ENCODE measurements around the gene POU2F2. TPM values are rescaled to one million over a fixed set of nuclear protein-coding genes. Genes with fewer than 3 reads are reported as not detected.

POU2F2 gene
- total RNA-seq, 2 donors from 2014 or later: 1.8 to 2.6 TPM

DNA sequence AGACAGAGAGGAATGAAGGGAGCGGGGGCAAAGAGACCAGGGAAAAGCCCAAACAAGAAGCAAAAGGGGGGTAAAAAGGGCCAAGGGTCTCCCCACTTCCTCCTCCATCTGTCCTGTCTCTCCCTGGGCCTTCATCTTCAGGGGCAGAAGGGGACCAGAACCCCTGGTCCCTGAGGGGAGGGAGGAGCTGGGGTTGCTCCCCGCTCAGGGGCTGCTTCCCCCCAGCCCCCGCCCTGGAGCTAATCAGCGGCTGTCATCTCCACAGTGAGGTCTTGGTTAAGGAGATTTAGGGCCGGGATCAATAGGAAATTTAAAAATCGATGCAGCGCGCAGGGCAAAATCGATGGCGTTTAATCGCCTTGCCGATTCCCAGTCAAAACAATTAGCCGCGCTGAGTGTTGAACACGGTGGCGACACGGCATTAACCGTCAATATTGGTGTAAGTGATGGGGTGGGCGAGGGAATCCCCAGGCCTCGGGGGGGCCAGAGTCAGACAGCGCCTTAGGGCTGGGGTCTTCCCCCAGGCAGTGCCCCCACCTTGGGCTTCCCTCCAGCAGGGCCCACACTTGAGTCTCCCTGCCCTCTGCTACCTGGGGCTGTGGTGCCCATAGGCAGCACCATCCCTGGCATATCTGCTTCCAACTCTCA lies 29.5 kb upstream of the POU2F2 start:
- 91 to 93% methylated on average over 17 to 21 of the region's 21 CpGs for WGBS, 2 experiments (ENCODE audit: insufficient coverage in 1 of 2, insufficient read length in 1 of 2)
- H3K4me3 Mint-ChIP-seq: no peak overlapping the region
- TF ChIP-seq CTCF (conservative IDR thresholded peaks at IDR 0.05): no peak
- H3K36me3 Mint-ChIP-seq (ENCODE audit: low read depth): no peaks in the 10 kb centered on the region
- peaks cover 42% of the 10 kb centered on the region for H3K27me3 ChIP-seq (ENCODE audit: control insufficient read depth, insufficient read depth, low read length, poor library complexity, severe bottlenecking)
- H3K36me3 ChIP-seq (ENCODE audit: control insufficient read depth, insufficient read depth, low read length): no peaks in the 10 kb centered on the region
- H3K27ac ChIP-seq (ENCODE audit: low read depth, low read length): no peak overlapping the region
- no peak overlapping the region for H3K27ac Mint-ChIP-seq
- H3K4me3 ChIP-seq (ENCODE audit: low read length): no peak overlapping the region
- H3K9me3 ChIP-seq (ENCODE audit: control insufficient read depth, low read length): no peaks in the 10 kb centered on the region
- no peaks in the 10 kb centered on the region for H3K4me1 Mint-ChIP-seq
- DNase-seq: no peak
- H3K9ac ChIP-seq (ENCODE audit: extremely low read depth, low read length, poor library complexity, severe bottlenecking): no peak overlapping the region
- peaks cover 50% of the 10 kb centered on the region for H3K27me3 Mint-ChIP-seq (ENCODE audit: insufficient read depth)
- no peaks in the 10 kb centered on the region for H3K9me3 Mint-ChIP-seq
- no peaks in the 10 kb centered on the region for H3K4me1 ChIP-seq (ENCODE audit: control insufficient read depth, insufficient read depth, low read length)

DNA sequence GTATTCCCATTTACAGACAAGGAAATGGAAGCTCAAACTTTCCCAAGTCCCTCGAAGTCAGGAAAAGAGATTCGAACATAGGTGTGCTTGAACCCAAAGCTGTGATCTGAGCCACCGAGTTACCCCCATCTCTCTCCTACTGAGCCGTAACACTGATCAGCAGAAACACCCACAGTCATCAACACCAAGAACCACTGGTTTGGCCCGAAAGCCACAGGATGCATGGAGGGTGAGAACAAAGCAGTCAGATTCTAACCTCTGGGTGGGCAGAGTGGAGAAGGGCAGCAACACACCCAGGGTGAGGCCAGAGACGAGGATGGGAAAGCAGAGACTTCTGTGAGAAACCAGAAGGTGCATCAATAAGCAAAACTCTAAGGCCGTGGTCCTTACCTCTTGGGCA lies 27.7 kb upstream of the POU2F2 start:
- H3K27me3 ChIP-seq (ENCODE audit: control insufficient read depth, insufficient read depth, low read length, poor library complexity, severe bottlenecking): peaks cover 47% of the 10 kb centered on the region
- 81 to 91% methylated on average over 2 to 7 of the region's 7 CpGs for WGBS, 2 experiments (ENCODE audit: insufficient coverage in 1 of 2, insufficient read length in 1 of 2)
- TF ChIP-seq CTCF (conservative IDR thresholded peaks at IDR 0.05): no peak
- DNase-seq: no peak
- Mint-ChIP-seq H3K9me3 (no peaks in the 10 kb centered on the region), H3K27me3 (ENCODE audit: insufficient read depth) (peaks cover 48% of the 10 kb centered on the region), H3K36me3 (ENCODE audit: low read depth) (no peaks in the 10 kb centered on the region), H3K4me3 (no peak overlapping the region), H3K27ac (no peak overlapping the region), H3K4me1 (no peaks in the 10 kb centered on the region)
- H3K4me1 ChIP-seq (ENCODE audit: control insufficient read depth, insufficient read depth, low read length): no peaks in the 10 kb centered on the region
- H3K36me3 ChIP-seq (ENCODE audit: control insufficient read depth, insufficient read depth, low read length): no peaks in the 10 kb centered on the region
- H3K9me3 ChIP-seq (ENCODE audit: control insufficient read depth, low read length): no peaks in the 10 kb centered on the region
- no peak overlapping the region for H3K9ac ChIP-seq (ENCODE audit: extremely low read depth, low read length, poor library complexity, severe bottlenecking)
- no peak overlapping the region for H3K4me3 ChIP-seq (ENCODE audit: low read length)
- no peak overlapping the region for H3K27ac ChIP-seq (ENCODE audit: low read depth, low read length)

- H3K27me3 ChIP-seq (ENCODE audit: control insufficient read depth, insufficient read depth, low read length, poor library complexity, severe bottlenecking): peaks cover 52% of the 10 kb centered on the region
- no peaks in the 10 kb centered on the region for H3K4me1 ChIP-seq (ENCODE audit: control insufficient read depth, insufficient read depth, low read length)
- H3K27ac ChIP-seq (ENCODE audit: low read depth, low read length): no peak overlapping the region
- H3K36me3 ChIP-seq (ENCODE audit: control insufficient read depth, insufficient read depth, low read length): no peaks in the 10 kb centered on the region
- WGBS, 2 experiments (ENCODE audit: insufficient coverage in 1 of 2, insufficient read length in 1 of 2): 75 to 83% methylated on average over 1 to 2 of the region's 2 CpGs
- Mint-ChIP-seq H3K36me3 (ENCODE audit: low read depth) (no peaks in the 10 kb centered on the region), H3K4me1 (no peaks in the 10 kb centered on the region), H3K4me3 (no peak overlapping the region), H3K9me3 (no peaks in the 10 kb centered on the region), H3K27ac (no peak overlapping the region), H3K27me3 (ENCODE audit: insufficient read depth) (peaks cover 54% of the 10 kb centered on the region)
- DNase-seq: no peak
- H3K9ac ChIP-seq (ENCODE audit: extremely low read depth, low read length, poor library complexity, severe bottlenecking): no peak overlapping the region
- H3K9me3 ChIP-seq (ENCODE audit: control insufficient read depth, low read length): no peaks in the 10 kb centered on the region
- no peak for TF ChIP-seq CTCF (conservative IDR thresholded peaks at IDR 0.05)
- H3K4me3 ChIP-seq (ENCODE audit: low read length): no peak overlapping the region
These were observed 26.7 kb upstream of the POU2F2 start for GRCh38 chr19:42158926-42159325.

Measured in endodermal cell (in vitro differentiated cells).